Loucy (cell line): ENCODE data around the gene ENTPD6.

Source experiments
- EZH2phosphoT487 ChIP-seq: fragments of 200-600 bp; IDR thresholded peaks from 2 replicates; pipeline ENCODE4 v1.6.1; 2018; ENCODE audit warnings: antibody characterized with exemption, mild to moderate bottlenecking, moderate library complexity, borderline replicate concordance
- TF ChIP-seq, protein P1 (sequence below): fragments of 200-600 bp; sonication (generic); conservative IDR thresholded peaks from 2 replicates; pipeline ENCODE4 v1.5.1; 2014; ENCODE audit warnings: mild to moderate bottlenecking, antibody characterized with exemption, low read length

- TF ChIP-seq, protein P1, sequence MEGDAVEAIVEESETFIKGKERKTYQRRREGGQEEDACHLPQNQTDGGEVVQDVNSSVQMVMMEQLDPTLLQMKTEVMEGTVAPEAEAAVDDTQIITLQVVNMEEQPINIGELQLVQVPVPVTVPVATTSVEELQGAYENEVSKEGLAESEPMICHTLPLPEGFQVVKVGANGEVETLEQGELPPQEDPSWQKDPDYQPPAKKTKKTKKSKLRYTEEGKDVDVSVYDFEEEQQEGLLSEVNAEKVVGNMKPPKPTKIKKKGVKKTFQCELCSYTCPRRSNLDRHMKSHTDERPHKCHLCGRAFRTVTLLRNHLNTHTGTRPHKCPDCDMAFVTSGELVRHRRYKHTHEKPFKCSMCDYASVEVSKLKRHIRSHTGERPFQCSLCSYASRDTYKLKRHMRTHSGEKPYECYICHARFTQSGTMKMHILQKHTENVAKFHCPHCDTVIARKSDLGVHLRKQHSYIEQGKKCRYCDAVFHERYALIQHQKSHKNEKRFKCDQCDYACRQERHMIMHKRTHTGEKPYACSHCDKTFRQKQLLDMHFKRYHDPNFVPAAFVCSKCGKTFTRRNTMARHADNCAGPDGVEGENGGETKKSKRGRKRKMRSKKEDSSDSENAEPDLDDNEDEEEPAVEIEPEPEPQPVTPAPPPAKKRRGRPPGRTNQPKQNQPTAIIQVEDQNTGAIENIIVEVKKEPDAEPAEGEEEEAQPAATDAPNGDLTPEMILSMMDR: peak; percentile 14; the same call in 1 of the 2 replicates
- no peak for TF ChIP-seq EZH2phosphoT487
Measured at GRCh38 chr20:25259788-25260254, 64.3 kb downstream of the ENTPD6 start.
